ENCODE data around the gene COL4A6.

DNA sequence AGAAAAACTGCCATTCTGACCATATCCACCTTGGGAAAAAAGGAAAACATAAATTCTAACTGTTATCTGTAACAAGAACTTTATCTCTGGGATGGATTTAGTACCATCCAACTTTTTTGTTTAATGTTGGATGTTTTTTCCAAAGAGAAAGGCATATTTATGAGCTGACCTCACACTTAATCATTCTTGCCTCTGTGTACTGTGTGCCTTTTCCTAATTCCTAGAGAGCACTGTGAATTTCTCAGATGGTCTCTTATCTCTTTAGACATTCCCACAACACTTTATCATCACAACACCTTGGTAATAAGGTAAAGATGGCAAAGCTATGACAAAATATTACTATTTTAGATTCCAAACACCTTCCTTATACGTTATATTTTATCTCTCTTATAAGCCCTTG lies 126.2 kb downstream of the COL4A6 start:
- TF ChIP-seq, protein P1, sequence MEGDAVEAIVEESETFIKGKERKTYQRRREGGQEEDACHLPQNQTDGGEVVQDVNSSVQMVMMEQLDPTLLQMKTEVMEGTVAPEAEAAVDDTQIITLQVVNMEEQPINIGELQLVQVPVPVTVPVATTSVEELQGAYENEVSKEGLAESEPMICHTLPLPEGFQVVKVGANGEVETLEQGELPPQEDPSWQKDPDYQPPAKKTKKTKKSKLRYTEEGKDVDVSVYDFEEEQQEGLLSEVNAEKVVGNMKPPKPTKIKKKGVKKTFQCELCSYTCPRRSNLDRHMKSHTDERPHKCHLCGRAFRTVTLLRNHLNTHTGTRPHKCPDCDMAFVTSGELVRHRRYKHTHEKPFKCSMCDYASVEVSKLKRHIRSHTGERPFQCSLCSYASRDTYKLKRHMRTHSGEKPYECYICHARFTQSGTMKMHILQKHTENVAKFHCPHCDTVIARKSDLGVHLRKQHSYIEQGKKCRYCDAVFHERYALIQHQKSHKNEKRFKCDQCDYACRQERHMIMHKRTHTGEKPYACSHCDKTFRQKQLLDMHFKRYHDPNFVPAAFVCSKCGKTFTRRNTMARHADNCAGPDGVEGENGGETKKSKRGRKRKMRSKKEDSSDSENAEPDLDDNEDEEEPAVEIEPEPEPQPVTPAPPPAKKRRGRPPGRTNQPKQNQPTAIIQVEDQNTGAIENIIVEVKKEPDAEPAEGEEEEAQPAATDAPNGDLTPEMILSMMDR (IDR thresholded peaks at IDR 0.05; ENCODE audit: low read depth, low read length, missing input control): no peak
- TF ChIP-seq JUND (IDR thresholded peaks at IDR 0.05): no peak
- TF ChIP-seq, protein P2, sequence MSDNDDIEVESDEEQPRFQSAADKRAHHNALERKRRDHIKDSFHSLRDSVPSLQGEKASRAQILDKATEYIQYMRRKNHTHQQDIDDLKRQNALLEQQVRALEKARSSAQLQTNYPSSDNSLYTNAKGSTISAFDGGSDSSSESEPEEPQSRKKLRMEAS (IDR thresholded peaks at IDR 0.05): no peak
- no peak for TF ChIP-seq TAF1 (conservative IDR thresholded peaks at IDR 0.05)
- TF ChIP-seq GABPA (IDR thresholded peaks at IDR 0.05 in 1 of 2, conservative IDR thresholded peaks at IDR 0.05 in 1 of 2): no peak
- TF ChIP-seq EGR1 (IDR thresholded peaks at IDR 0.05; ENCODE audit: low read depth in 2 of 2): no peak
